ENCODE data around the gene MYO9A. TPM values are rescaled to one million over a fixed set of nuclear protein-coding genes. Genes with fewer than 3 reads are reported as not detected.

The MYO9A gene
- total and polyA plus RNA-seq, 10 of the 15 experiments (the other 5 are each of a cell fraction or from before 2014, with no cell fraction given) = 3.3 to 25.3 (median 12.2) TPM

DNA sequence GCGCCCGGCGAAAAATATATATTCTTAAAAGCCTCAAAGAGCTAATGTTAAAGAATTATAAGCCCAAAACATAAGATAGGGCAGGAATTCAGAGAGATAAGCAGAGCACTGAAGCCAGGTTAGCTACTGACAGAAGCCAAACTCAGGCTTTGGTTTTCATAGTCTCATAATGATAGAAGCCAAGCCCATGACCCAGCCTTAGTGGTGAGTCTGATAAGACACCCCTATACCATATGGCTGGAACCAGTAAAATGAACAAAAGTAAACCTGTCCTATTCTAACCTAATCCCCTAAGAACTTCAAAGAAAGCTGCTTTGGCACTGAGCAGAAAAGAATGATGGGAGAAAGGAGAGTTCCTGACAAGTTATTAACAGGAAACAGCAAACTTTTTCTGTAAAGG, 25.9 kb downstream of the MYO9A start:
- POLR2A ChIA-PET = interaction anchor here (0.6 to 1.1 kb wide), 2 partner anchors 28 to 60 kb away, joined by 3 read pairs; no protein-coding TSS in a partner anchor
- H3K27me3 ChIP-seq (replicated peaks in 1 of 2; ENCODE audit: control insufficient read depth in 2 of 2, insufficient read depth in 2 of 2, low read length in 1 of 2) = no peaks in the 10 kb centered on the region
- no peaks in the 10 kb centered on the region for H3K36me3 ChIP-seq (ENCODE audit: control insufficient read depth in 2 of 2, insufficient read depth in 2 of 2, low read length in 1 of 2)
- H2AFZ ChIP-seq (ENCODE audit: control insufficient read depth, low read depth, low read length) = no peak overlapping the region
- BruUV-seq (replicated peaks) = no TSS peak
- in situ Hi-C loops (cut with MboI) = no loop called here
- FAIRE-seq (peak; percentile 62), ATAC-seq (no peak), DNase-seq (ENCODE audit: low read depth, low spot score) (no peak)
- no peak overlapping the region for H3K4me2 ChIP-seq (ENCODE audit: control insufficient read depth, insufficient read depth)
- WGBS (ENCODE audit: insufficient coverage, insufficient replicate concordance, low lambda C conversion rate, missing lambda C conversion rate) = 96% methylated on average over 3 of the region's 3 CpGs
- H4K20me1 ChIP-seq (ENCODE audit: control insufficient read depth, insufficient read depth) = no peaks in the 10 kb centered on the region
- intact Hi-C loops (cut with micrococcal nuclease; ENCODE audit: unreplicated experiment) = no loop called here
- TF ChIP-seq KDM1A (IDR thresholded peaks at IDR 0.05; ENCODE audit: borderline replicate concordance) (no peak), MEF2B (IDR thresholded peaks at IDR 0.05; ENCODE audit: partially characterized antibody, poor library complexity, severe bottlenecking) (no peak), POLR2AphosphoS2 (IDR thresholded peaks at IDR 0.05; ENCODE audit: low read depth, low read length) (no peak), ZNF24 (IDR thresholded peaks at IDR 0.05) (no peak), KAT2A (conservative IDR thresholded peaks at IDR 0.05; ENCODE audit: control insufficient read depth, low read depth, low read length) (no peak)
- TF ChIP-seq, protein P1, sequence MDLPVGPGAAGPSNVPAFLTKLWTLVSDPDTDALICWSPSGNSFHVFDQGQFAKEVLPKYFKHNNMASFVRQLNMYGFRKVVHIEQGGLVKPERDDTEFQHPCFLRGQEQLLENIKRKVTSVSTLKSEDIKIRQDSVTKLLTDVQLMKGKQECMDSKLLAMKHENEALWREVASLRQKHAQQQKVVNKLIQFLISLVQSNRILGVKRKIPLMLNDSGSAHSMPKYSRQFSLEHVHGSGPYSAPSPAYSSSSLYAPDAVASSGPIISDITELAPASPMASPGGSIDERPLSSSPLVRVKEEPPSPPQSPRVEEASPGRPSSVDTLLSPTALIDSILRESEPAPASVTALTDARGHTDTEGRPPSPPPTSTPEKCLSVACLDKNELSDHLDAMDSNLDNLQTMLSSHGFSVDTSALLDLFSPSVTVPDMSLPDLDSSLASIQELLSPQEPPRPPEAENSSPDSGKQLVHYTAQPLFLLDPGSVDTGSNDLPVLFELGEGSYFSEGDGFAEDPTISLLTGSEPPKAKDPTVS (IDR thresholded peaks at IDR 0.05; ENCODE audit: low read depth, low read length) = no peak
- TF ChIP-seq, protein P2, sequence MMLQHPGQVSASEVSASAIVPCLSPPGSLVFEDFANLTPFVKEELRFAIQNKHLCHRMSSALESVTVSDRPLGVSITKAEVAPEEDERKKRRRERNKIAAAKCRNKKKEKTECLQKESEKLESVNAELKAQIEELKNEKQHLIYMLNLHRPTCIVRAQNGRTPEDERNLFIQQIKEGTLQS (IDR thresholded peaks at IDR 0.05; ENCODE audit: borderline replicate concordance, extremely low read depth, low read depth, low read length) = no peak
- RAD21 ChIA-PET (ENCODE audit: unreplicated experiment) = no interaction called here
- H3K4me1 ChIP-seq (ENCODE audit: control insufficient read depth, insufficient read depth, low read length) = no peaks in the 10 kb centered on the region
- CTCF ChIA-PET = interaction anchor here (1.0 kb wide), 1 partner anchor 57 kb away, joined by 4 read pairs; no protein-coding TSS in a partner anchor
- SMC1A ChIA-PET (ENCODE audit: uncharacterized antibody, unreplicated experiment) = interaction anchor here (0.7 to 3.8 kb wide), 8 partner anchors 12 to 49 kb away, joined by 3 to 10 read pairs (median 3); no protein-coding TSS in a partner anchor
- H3K79me2 ChIP-seq (ENCODE audit: control insufficient read depth, insufficient read depth, low read length) = no peaks in the 10 kb centered on the region
- no peak overlapping the region for H3K9ac ChIP-seq (ENCODE audit: control insufficient read depth, insufficient read depth, low read length)
- no peaks in the 10 kb centered on the region for H3K9me3 ChIP-seq (replicated peaks; ENCODE audit: control insufficient read depth, insufficient read depth, low read length)
- H3K4me3 ChIP-seq = no peak overlapping the region
- H3K27ac ChIP-seq (ENCODE audit: control insufficient read depth, insufficient read depth) = no peak overlapping the region

All from GM12878 (cell line).